Subcutaneous adipose tissue (tissue), 4 donors: ENCODE data around the gene SH3GL1. TPM values are rescaled to one million over a fixed set of nuclear protein-coding genes. Genes with fewer than 3 reads are reported as not detected.

ENCODE experiments used
- CTCF ChIP-seq: fragments of 450-650 bp; IDR thresholded peaks from one replicate; pipeline ENCODE4 v1.5.1; 2016; ENCODE audit warnings: low read depth, mild to moderate bottlenecking, control low read depth, antibody characterized with exemption, moderate library complexity
- total RNA-seq, 4 donors: library from RNA; depleted of rRNA; stranded (reverse); fragments of >200 nt; gene quantifications; one replicate each; pipeline ENCODE4 v1.1.0, GENCODE V29; 2016

SH3GL1 gene
- total RNA-seq, 4 donors from 2014 or later: 28.7 to 43.9 (median 36.4) TPM

- no peak for TF ChIP-seq CTCF
Observed at GRCh38 chr19:4368128-4368820, 32.1 kb downstream of the SH3GL1 start.

GRCh38 chr19:4367781-4368127, 32.6 kb downstream of the SH3GL1 start:
- no peak for TF ChIP-seq CTCF

- no peak for TF ChIP-seq CTCF
Observed at GRCh38 chr19:4367336-4367723, 33.0 kb downstream of the SH3GL1 start.

- no peak for TF ChIP-seq CTCF
Observed at GRCh38 chr19:4366666-4367335, 33.5 kb downstream of the SH3GL1 start.

- no peak for TF ChIP-seq CTCF
Observed at GRCh38 chr19:4365791-4366665, 34.3 kb downstream of the SH3GL1 start.

GRCh38 chr19:4365341-4365740, 35.0 kb downstream of the SH3GL1 start:
- TF ChIP-seq CTCF: no peak

- TF ChIP-seq CTCF: no peak
Observed at GRCh38 chr19:4363571-4364304, 36.6 kb downstream of the SH3GL1 start.
